Forelimb muscle (tissue), 1 donor: ENCODE measurements around the gene IGFBP5. TPM values are rescaled to one million over a fixed set of nuclear protein-coding genes. Genes with fewer than 3 reads are reported as not detected.

Source experiments
- DNase-seq: peaks from one replicate; pipeline ENCODE4 v3.0.0-alpha.2; 2013; ENCODE audit warnings: low read depth
- polyA plus RNA-seq: library from polyadenylated mRNA; unstranded; fragments of 120-200 nt; gene quantifications from one replicate; pipeline ENCODE4 v1.2.1, GENCODE V29; 2013; ENCODE audit not compliant: insufficient read length

The IGFBP5 gene
- polyA plus RNA-seq, 1 donor = 468 TPM

GRCh38 chr2:216714376-216714775, 19.0 kb upstream of the IGFBP5 start:
- DNase-seq = no peak

- DNase-seq = no peak
Observed at GRCh38 chr2:216713691-216714336, 18.5 kb upstream of the IGFBP5 start.

DNA sequence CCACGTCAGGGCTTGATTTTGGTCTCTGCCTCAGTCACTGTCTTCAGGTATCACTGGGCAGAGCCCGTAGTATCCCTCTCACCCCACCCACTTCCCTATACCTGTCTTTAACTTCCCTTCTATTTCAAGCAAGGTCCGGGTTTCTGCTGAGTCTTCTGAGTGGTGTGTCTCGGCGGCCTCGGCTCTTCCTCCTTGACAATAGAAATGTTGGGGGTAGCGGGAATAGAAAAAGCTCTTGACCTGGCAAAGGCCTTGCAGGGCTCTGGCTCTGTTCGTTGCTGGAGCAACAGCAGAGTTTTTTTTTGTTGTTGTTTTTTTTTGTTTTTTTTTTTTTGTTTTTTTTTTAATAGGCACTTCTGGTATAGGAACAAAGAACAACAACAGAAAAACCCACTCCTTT, 16.0 kb upstream of the IGFBP5 start:
- no peak for DNase-seq

DNA sequence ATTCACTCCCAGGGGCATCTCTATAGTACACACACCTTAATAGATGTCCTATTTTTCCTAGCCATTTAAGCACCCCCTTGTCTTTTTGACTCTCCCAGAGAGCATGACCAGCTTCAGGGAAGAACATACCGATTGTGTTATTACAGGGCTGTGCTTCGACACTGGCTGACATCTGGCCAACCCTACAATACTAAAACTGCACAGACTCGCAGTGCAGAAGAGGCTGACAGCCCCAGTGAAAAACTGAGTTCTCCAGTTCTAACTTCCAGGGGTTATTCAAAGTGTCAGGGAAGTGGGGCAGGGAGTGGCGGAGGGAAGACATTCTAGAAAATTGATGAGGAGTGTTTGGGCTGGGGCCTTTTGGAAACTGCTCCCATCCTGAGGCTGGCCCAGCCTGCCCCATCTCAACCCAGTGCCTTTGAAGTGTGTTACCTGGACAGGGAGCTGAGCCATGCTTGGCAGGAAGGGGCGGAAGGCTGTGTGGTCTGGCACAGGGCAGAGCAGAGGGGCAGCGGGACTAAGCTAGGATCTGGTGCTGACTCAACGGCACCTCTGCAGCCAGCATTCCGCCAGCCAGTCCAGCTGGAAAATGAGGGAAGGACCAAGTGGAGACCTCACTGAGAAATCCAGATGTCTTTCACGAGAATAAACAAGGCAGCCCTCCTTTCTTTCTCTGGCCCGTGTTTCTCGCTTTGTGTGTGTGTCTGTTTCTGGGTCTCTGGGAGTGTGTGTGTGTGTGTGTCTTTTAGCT, 15.4 kb upstream of the IGFBP5 start:
- DNase-seq = no peak

DNA sequence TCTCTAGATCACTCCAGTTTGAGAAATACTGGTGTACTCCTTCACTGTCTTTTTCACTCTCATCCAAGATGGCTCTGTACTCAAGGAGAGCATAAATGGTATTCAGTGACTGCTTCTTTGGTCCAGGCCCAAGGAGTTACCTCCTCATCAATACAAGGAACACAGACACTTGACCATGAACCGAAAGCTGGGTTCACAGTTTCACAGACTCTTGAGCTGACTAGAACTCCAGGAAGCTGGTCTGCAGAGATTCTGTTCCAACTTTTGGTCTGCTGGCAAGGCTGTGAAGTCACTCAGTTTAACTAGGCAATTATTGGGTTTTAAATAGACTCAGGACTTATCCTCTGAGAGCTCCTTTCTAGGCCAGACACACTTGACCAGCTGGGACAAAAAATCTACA, 7.4 kb upstream of the IGFBP5 start:
- DNase-seq = no peak

DNA sequence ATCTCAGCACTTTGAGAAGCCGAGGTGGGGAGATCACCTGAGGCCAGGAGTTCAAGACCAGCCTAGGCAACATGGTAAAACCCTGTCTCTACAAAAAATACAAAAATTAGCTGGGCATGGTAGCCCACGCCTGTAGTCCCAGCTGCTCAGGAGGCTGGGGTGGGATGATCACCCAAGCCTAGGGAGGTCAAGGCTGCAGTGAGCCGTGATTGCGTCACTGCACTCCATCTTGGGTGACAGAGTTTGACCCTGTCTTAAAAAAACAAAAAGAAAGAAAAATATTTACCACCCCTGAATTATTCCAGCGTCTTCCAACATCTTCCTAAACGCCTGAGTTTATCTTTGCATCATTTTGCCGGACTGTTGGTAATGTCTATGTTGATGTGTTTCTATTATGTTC, 6.2 kb upstream of the IGFBP5 start:
- DNase-seq = no peak

- no peak for DNase-seq
Observed at GRCh38 chr2:216700781-216701180, 5.4 kb upstream of the IGFBP5 start.

DNA sequence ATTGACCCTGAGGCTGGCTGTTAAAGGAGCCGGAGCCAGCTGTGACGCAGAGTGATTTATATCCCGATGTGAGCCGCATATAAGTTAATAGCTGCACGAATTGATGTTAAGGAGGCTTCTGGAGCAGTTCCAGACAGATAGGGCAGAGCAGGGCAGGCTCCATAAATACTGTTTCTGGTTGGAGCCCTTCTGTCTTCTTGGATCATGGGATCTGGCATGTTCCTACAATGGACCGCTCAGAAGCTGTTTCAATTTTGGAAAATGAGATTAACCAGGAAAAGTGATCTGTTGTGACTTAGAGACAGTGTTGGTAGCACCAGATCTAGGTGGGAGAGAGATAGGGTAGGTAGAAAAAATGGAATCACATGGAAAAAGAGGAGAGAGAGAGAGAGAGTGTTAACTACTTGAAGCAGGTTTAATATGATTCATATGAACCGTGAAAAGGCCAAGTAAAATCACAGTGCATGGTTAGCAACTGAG, 4.8 kb upstream of the IGFBP5 start:
- DNase-seq = no peak

GRCh38 chr2:216698895-216699294, 3.5 kb upstream of the IGFBP5 start:
- DNase-seq = no peak

GRCh38 chr2:216698293-216698692, 2.9 kb upstream of the IGFBP5 start:
- no peak for DNase-seq

- no peak for DNase-seq
Observed at GRCh38 chr2:216696751-216697560, 1.6 kb upstream of the IGFBP5 start.

- no peak for DNase-seq
Observed at GRCh38 chr2:216696321-216696720, 972 bp upstream of the IGFBP5 start.

GRCh38 chr2:216694826-216695217, 527 bp downstream of the IGFBP5 start:
- DNase-seq = no peak

DNA sequence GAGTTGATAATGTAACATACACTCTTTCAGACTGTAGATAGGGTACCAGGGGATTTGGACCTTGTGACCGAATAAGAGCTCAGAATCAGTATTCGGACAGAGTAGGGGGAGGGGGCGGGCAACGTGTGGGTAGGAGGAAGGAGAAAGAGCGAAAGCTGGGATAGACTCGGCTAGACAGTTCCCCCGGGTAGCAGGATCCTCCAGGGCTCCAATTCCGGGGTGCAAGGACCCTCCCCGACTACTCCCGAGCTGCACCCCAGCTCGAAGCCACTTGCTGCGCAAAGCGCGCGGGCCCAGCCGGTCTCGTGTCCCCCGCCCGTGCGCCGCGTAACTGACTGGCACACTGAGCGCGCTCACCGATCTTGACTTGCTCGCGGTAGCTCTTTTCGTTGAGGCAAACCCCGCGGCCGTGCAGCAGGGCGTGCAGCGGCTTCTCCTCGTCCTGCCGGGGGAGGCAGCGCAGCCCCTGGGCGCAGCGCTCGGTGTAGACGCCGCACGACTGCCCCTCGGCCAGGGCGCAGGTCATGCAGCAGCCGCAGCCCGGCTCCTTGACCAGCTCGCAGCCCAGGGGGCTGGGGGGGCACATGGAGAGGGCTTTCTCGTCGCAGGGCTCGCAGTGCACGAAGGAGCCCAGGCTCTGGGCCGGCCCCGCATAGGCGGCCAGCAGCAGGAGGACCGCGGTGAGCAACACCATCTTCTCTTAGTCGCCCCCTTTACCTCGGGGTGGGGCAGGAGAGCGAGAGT, 1.1 kb downstream of the IGFBP5 start:
- DNase-seq = no peak

DNA sequence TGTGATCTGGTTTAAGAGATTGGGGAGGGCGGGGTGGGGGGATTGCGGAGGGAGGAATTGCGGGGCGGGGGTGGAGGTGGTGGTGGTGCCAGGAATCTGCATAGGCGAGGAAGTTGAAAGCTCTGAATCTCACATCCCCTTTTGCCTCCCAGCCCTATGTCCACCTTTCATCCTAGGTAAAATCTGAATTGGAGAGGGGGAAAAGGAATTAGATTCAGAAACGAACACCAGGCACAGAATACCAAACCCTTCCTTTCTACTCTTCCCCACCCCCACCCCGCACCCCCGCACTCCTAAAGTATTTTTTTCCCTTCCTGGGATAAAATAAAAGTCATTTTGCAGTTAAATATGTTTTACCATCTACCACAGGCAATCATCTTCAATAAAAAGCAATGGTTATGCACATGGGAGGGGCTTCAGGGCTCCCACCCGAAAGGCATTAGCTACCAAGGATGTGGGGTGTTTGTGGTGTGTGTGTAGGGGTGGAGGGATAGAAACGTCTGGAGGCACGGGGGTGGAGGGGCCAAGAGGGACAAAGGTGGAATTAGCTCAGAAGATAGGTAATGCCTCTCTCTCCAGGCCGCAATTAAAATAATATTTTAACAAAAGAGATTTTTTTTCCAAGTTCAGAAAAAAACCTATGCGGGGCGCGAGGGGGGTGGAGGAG, 1.8 kb downstream of the IGFBP5 start:
- no peak for DNase-seq

- DNase-seq = no peak
Observed at GRCh38 chr2:216692636-216693413, 2.5 kb downstream of the IGFBP5 start.

DNA sequence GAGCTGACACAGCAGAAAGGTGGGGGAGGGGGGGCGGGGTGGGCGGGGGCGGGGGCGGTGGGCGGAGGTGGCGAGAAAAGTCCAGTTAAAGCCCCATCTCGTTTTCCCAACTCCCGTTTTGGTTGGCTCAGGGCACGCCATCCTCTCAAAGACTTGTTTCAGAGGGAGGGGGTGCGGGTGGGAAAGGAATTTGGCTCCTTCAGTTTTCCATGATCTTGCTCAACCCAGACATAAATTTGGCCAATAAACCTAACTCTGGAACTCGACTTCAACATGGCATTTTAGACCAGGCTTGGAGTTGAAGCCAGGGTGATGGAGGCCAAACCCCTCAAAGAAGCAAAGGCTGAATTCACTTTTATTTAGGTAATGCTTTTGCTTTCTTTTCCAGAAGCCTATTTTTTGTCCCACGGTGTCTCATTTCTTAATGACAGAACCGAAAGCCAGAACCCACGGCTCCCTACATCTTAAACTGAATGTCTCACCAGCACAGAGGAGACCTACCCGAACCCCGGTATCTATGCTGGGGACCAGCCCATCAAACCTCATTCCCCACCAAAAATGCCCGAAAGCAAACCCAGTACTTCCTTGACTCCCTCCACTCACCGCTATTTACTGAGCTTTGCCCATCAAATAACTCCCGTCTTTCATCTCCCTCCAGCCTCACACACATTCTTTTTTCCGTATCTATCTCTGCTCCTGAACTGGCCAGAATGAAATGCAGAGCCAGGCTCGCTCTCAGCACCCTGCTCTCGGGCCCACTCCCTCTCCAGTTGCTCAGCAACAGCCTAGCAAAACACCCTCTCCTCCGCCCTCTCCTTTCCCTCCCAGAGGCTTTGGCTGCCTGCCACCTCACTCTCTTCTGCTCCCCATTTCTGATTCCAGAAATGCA, 4.3 kb downstream of the IGFBP5 start:
- no peak for DNase-seq

GRCh38 chr2:216690456-216690852, 4.9 kb downstream of the IGFBP5 start:
- DNase-seq = no peak

GRCh38 chr2:216689397-216689796, 6.0 kb downstream of the IGFBP5 start:
- DNase-seq = no peak
